HG03097 (cell line): ENCODE data around the gene ASAP3.
"Not testable (repeated sequence)": the region's sequence is repeated elsewhere in the genome, so short reads cannot be mapped to it uniquely, and the experiment has no call there.

Experiments used
- ATAC-seq: cut with Tn5 transposase; IDR thresholded peaks from one replicate; pipeline ENCODE4 v1.9.1; 2021; ENCODE audit not compliant: unreplicated experiment, low FRiP score

Gene ASAP3

GRCh38 chr1:23515905-23516304 is 31.9 kb upstream of the ASAP3 start:
- ATAC-seq, result no peak

GRCh38 chr1:23514111-23514679 is 30.2 kb upstream of the ASAP3 start:
- no peak for ATAC-seq

GRCh38 chr1:23509896-23510295 is 25.9 kb upstream of the ASAP3 start:
- ATAC-seq, result no peak

- no peak for ATAC-seq
Observed at GRCh38 chr1:23506376-23507107, 22.6 kb upstream of the ASAP3 start.

- no peak for ATAC-seq
Observed at GRCh38 chr1:23505851-23506250, 21.9 kb upstream of the ASAP3 start.

GRCh38 chr1:23504156-23504555 is 20.2 kb upstream of the ASAP3 start:
- ATAC-seq, result not testable (repeated sequence)

GRCh38 chr1:23502951-23503350 is 19.0 kb upstream of the ASAP3 start:
- ATAC-seq, result no peak

DNA sequence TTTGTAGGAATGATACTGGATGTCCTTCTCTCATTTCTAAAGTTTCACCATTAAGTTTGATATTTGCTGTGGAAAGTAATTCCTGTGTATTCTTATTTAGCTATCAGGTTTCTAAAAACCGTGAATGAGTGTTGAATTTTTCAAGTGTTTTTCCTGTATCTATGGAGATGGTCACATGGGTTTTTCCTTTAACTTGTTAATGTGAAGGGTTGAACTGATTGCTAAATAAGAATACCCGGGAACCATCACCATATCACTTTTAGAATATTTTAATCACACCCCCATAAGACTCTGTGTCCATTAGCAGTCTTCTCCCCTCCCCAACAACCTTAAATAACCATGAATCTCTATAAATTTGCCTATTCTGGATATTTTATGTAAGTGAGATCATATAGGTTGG is 16.5 kb upstream of the ASAP3 start:
- ATAC-seq, result no peak

- no peak for ATAC-seq
Observed at GRCh38 chr1:23497777-23498439, 13.9 kb upstream of the ASAP3 start.

DNA sequence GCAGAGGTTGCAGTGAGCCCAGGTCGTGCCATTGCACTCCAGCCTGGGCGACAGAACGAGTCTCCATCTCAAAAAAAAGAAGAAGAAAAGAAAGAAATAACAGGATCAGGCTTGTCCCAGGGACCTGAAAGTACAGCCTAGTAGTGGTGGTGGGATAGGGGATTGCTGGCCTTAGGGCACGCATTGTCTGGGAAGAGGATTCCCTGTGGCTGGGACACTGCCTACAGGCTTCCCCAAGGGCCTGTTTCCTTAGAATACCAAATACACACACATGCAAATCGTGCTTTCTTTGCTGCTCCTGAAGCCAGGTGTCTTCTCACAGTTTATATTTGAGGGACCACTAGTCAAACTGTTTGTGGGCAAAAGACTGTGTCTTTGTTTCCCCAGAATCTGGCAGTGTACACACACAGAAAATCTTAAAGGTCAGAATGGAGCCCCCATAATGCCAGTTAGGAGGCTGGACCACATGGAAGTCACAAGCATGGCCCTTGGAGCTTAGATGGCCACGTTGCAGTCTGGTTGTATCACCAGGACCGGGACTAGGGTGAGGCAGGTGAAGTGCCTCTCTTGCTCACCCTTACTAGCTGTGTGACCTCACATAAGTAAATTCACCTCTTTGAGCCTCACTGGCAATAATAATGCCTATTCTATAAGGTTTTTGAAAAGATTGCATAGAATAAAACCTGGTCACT is 12.7 kb upstream of the ASAP3 start:
- no peak for ATAC-seq

DNA sequence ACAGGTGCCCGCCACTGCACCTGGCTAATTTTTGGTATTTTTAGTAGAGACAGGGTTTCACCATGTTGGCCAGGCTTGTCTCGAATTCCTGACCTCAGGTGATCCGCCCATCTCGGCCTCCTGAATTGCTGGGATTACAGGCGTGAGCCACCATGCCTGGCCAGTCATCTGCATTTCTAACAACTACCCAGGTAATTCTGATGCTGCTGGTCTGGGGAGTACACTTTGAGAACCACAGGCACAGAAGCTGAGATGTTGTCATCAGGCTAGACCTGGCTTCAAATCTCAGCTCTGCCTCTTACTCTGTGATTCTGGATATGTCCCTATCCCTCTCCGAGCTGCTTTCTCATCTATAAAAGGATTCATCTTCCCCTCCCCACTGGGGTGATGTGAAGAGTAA is 10.9 kb upstream of the ASAP3 start:
- ATAC-seq, result not testable (repeated sequence)

DNA sequence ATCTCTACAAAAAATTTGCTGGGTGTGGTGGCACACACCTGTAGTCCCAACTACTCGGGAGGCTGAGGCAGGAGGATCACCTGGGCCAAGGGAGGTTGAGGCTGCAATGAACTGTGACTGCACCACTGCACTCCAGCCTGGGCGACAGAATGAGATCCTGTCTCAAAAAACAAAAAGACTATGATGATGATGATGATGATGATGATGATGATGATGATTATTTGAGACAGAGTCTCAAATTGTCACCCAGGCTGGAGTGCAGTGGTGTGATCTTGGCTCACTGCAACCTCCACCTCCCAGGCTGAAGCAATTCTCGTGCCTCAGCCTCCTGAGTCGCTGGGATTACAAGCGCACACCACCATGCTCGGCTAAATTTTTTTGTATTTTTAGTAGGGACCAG is 8.8 kb upstream of the ASAP3 start:
- ATAC-seq, result not testable (repeated sequence)

- ATAC-seq, result no peak
Observed at GRCh38 chr1:23492132-23492720, 8.2 kb upstream of the ASAP3 start.

GRCh38 chr1:23489842-23490241 is 5.9 kb upstream of the ASAP3 start:
- ATAC-seq, result no peak

GRCh38 chr1:23485002-23485332 is 988 bp upstream of the ASAP3 start:
- no peak for ATAC-seq

- ATAC-seq, result no peak
Observed at GRCh38 chr1:23484253-23485001, 448 bp upstream of the ASAP3 start.

- no peak for ATAC-seq
Observed at GRCh38 chr1:23481904-23482303, 2.1 kb downstream of the ASAP3 start.

- no peak for ATAC-seq
Observed at GRCh38 chr1:23481026-23481597, 2.9 kb downstream of the ASAP3 start.

- no peak for ATAC-seq
Observed at GRCh38 chr1:23480187-23481025, 3.6 kb downstream of the ASAP3 start.
